ENCODE results near the gene AP4S1.
"Not testable (repeated sequence)": the region's sequence is repeated elsewhere in the genome, so short reads cannot be mapped to it uniquely, and the experiment has no call there.

The AP4S1 gene

GRCh38 chr14:31080056-31080455, 54.6 kb downstream of the AP4S1 start:
- DNase-seq (ENCODE audit: extremely low read depth, low read depth) = peak; percentile 10
- TF ChIP-seq CTCF (IDR thresholded peaks at IDR 0.05; ENCODE audit: low read depth, low read length) = no peak

DNA sequence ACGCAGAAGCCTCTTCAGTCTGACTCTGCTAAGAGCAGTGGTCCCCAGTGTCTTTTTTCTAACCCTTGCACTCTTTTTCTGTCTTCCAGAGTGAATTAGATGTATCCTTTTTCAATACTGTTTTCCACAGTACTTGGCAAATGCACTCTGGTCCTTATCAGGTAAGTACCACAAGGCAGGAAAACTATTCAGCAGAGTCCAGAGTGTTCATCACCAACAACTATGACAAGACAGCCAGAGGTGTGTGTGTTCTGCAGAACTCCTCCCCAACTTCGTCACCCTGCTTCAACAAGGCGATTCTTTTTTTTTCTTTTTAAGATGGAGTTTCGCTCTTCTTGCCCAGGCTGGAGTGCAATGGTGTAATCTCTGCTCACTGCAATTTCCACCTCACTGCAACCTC, 55.0 kb downstream of the AP4S1 start:
- TF ChIP-seq CTCF (IDR thresholded peaks at IDR 0.05; ENCODE audit: low read depth, low read length) = no peak
- no peak for DNase-seq (ENCODE audit: extremely low read depth, low read depth)

- DNase-seq (ENCODE audit: extremely low read depth, low read depth) = no peak
- TF ChIP-seq CTCF (IDR thresholded peaks at IDR 0.05; ENCODE audit: low read depth, low read length) = no peak
Measured at GRCh38 chr14:31083781-31084180, 58.3 kb downstream of the AP4S1 start.

DNA sequence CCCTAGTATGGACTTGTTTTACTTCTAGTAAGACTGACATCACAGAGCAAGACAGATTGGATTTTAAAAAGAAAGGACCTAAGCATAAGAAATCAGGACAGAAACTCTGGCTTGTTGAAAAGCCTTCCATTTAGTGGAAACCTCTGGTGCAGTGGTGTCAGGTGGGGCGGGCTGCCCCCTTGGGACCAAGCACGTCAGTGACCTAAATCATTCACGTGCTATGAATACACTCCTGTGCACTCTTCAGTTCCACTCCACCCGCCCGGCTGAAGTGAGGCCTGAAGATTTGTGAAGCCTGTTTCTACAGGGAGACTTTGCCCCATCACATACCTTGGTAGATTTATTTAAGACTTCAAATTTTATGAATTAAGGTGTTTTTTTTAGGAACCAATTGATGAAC, 58.9 kb downstream of the AP4S1 start:
- DNase-seq (ENCODE audit: extremely low read depth, low read depth) = no peak
- TF ChIP-seq CTCF (IDR thresholded peaks at IDR 0.05; ENCODE audit: low read depth, low read length) = no peak

GRCh38 chr14:31085027-31085426, 59.6 kb downstream of the AP4S1 start:
- no peak for DNase-seq (ENCODE audit: extremely low read depth, low read depth)
- no peak for TF ChIP-seq CTCF (IDR thresholded peaks at IDR 0.05; ENCODE audit: low read depth, low read length)

DNA sequence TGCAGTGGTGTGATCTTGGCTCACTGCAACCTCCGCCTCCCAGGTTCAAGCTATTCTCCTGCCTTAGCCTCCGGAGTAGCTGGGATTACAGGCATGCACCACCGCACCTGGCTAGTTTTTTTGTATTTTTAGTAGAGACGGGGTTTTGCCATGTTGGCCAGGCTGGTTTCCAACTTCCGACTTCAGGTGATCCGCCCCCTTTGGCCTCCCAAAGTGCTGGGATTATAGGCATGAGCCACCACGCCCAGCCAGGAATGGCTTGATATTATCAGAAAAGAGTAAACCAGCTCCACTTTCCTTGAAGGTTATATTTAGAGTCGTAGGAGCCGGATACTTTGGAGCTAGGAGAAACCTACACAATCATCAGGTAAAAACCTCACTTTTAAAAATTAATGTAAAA, 61.0 kb downstream of the AP4S1 start:
- DNase-seq (ENCODE audit: extremely low read depth, low read depth) = not testable (repeated sequence)

- no peak for TF ChIP-seq CTCF (IDR thresholded peaks at IDR 0.05; ENCODE audit: low read depth, low read length)
- peak; percentile 79 for DNase-seq (ENCODE audit: extremely low read depth, low read depth)
Measured at GRCh38 chr14:31090883-31091764, 65.7 kb downstream of the AP4S1 start.
